Thyroid gland (tissue), 4 donors: ENCODE measurements around the gene KCNQ1. TPM values are rescaled to one million over a fixed set of nuclear protein-coding genes. Genes with fewer than 3 reads are reported as not detected.

Experiments used
- DNase-seq, 2 donors: peaks; one replicate each; pipeline ENCODE4 v3.0.0-alpha.2; 2019
- H3K27ac ChIP-seq, 3 donors: fragments of 200-600 bp; sonication (generic); 1 replicate in 2 of 3; 2 replicates in 1 of 3; pipeline ENCODE4 v1.5.1; 2016 to 2019; ENCODE audit warnings: mild to moderate bottlenecking in 1 of 3, moderate library complexity in 1 of 3
- H3K27me3 ChIP-seq: fragments of 200-600 bp; sonication (generic); one replicate; pipeline ENCODE4 v1.5.1; 2019
- H3K36me3 ChIP-seq, 2 donors: fragments of 200-600 bp; sonication (generic); one replicate each; pipeline ENCODE4 v1.5.1; 2016 to 2019
- H3K4me1 ChIP-seq, 2 donors: fragments of 200-600 bp; sonication (generic); one replicate each; pipeline ENCODE4 v1.5.1; 2017 to 2019
- H3K4me3 ChIP-seq, 3 donors: fragments of 200-600 bp; sonication (generic); replicated peaks in 1 of 3; 1 replicate in 2 of 3; 2 replicates in 1 of 3; pipeline ENCODE4 v1.5.1; 2016; ENCODE audit warnings: mild to moderate bottlenecking in 1 of 3
- H3K9me3 ChIP-seq: fragments of 200-600 bp; sonication (generic); one replicate; pipeline ENCODE4 v1.5.1; 2017
- CTCF ChIP-seq, 6 experiments: fragments of 200-600 bp in 3 of 6; fragments of 450-650 bp in 3 of 6; sonication (generic) in 3 of 6; IDR thresholded peaks; one replicate each; pipeline ENCODE4 v1.5.1; 2016 to 2019; ENCODE audit warnings: antibody characterized with exemption in 6 of 6, mild to moderate bottlenecking in 2 of 6, inconsistent platforms in 1 of 6, moderate library complexity in 1 of 6
- POLR2A ChIP-seq, 2 donors: fragments of 450-650 bp; IDR thresholded peaks; one replicate each; pipeline ENCODE4 v1.6.1; 2017; ENCODE audit warnings: antibody characterized with exemption in 2 of 2, mild to moderate bottlenecking in 2 of 2, moderate library complexity in 1 of 2
- WGBS, 2 donors: methylation state at CpG; one replicate each; pipeline ENCODE4 v1.1.5; 2017; 5-methylcytosine and 5-hydroxymethylcytosine counted together
- intact Hi-C: fragments of 100-400 bp; cut with DNase I; formaldehyde crosslinking; loops from one replicate; pipeline ENCODE4 v1.15.1; 2023
- total RNA-seq, 4 donors: library from RNA; depleted of rRNA; stranded (reverse); fragments of >200 nt; gene quantifications; one replicate each; pipeline ENCODE4 v1.2.3, GENCODE V29; 2016

Gene KCNQ1
- total RNA-seq, 4 donors from 2014 or later: 51.3 to 103 (median 97.8) TPM

- Histone ChIP-seq H3K27me3 (no peaks in the 10 kb centered on the region), H3K9me3 (no peaks in the 10 kb centered on the region), H3K4me3 (no peak overlapping the region), H3K4me1 (peaks cover 5 to 9% of the 10 kb centered on the region in 2 donors), H3K36me3 (no peaks in the 10 kb centered on the region), H3K27ac (no peak overlapping the region)
- peak; percentile 59 to 66 for DNase-seq
- 32% methylated on average over 20 of the region's 21 CpGs; no CpG with 5 or more reads in 1 of the 2 donors for WGBS, 2 donors
- TF ChIP-seq CTCF (IDR thresholded peaks at IDR 0.05) (no peak), POLR2A (IDR thresholded peaks at IDR 0.05) (no peak)
- intact Hi-C loops: no loop called here
These were observed 402.8 kb downstream of the KCNQ1 start for GRCh38 chr11:2847561-2847960.

GRCh38 chr11:2848497-2848896 is 403.7 kb downstream of the KCNQ1 start:
- Histone ChIP-seq H3K27me3 (no peaks in the 10 kb centered on the region), H3K27ac (no peak overlapping the region), H3K4me1 (peaks cover 5 to 9% of the 10 kb centered on the region in 2 donors), H3K36me3 (no peaks in the 10 kb centered on the region), H3K9me3 (no peaks in the 10 kb centered on the region), H3K4me3 (no peak overlapping the region)
- 89 to 93% methylated on average over 8 of the region's 9 CpGs for WGBS, 2 donors
- intact Hi-C loops: no loop called here
- no peak for TF ChIP-seq POLR2A (IDR thresholded peaks at IDR 0.05)
- TF ChIP-seq CTCF (IDR thresholded peaks at IDR 0.05): no peak
- no peak for DNase-seq

GRCh38 chr11:2849994-2850770 is 405.4 kb downstream of the KCNQ1 start:
- 73 to 87% methylated on average over 31 to 37 of the region's 53 CpGs for WGBS, 2 donors
- H3K4me1 ChIP-seq: peaks cover 5 to 9% of the 10 kb centered on the region in 2 donors
- H3K9me3 ChIP-seq: no peaks in the 10 kb centered on the region
- no peaks in the 10 kb centered on the region for H3K27me3 ChIP-seq
- intact Hi-C loops: no loop called here
- no peak overlapping the region for H3K27ac ChIP-seq
- H3K4me3 ChIP-seq: no peak overlapping the region
- DNase-seq: no peak
- TF ChIP-seq CTCF (IDR thresholded peaks at IDR 0.05) (no peak), POLR2A (IDR thresholded peaks at IDR 0.05) (no peak)
- H3K36me3 ChIP-seq: no peaks in the 10 kb centered on the region

- no peak for DNase-seq
- no peak overlapping the region for H3K4me3 ChIP-seq
- TF ChIP-seq CTCF (IDR thresholded peaks at IDR 0.05) (no peak), POLR2A (IDR thresholded peaks at IDR 0.05) (no peak)
- WGBS, 2 donors: 94 to 98% methylated on average over 9 to 12 of the region's 12 CpGs
- no peak overlapping the region for H3K27ac ChIP-seq
- no peaks in the 10 kb centered on the region for H3K27me3 ChIP-seq
- H3K36me3 ChIP-seq: no peaks in the 10 kb centered on the region
- intact Hi-C loops: no loop called here
- H3K9me3 ChIP-seq: no peaks in the 10 kb centered on the region
- H3K4me1 ChIP-seq: no peaks in the 10 kb centered on the region
These were observed 408.6 kb downstream of the KCNQ1 start for GRCh38 chr11:2853401-2853800.

GRCh38 chr11:2853997-2854560 is 409.3 kb downstream of the KCNQ1 start:
- TF ChIP-seq CTCF (IDR thresholded peaks at IDR 0.05) (no peak), POLR2A (IDR thresholded peaks at IDR 0.05) (no peak)
- 97 to 99% methylated on average over 7 of the region's 7 CpGs for WGBS, 2 donors
- Histone ChIP-seq H3K9me3 (no peaks in the 10 kb centered on the region), H3K27me3 (no peaks in the 10 kb centered on the region), H3K4me1 (no peaks in the 10 kb centered on the region), H3K36me3 (no peaks in the 10 kb centered on the region), H3K4me3 (no peak overlapping the region), H3K27ac (no peak overlapping the region)
- no peak for DNase-seq
- intact Hi-C loops: no loop called here
